Renal pelvis (tissue), 4 donors: ENCODE measurements around the gene FLT1. TPM values are rescaled to one million over a fixed set of nuclear protein-coding genes. Genes with fewer than 3 reads are reported as not detected.
A peak's percentile ranks its signal among the peaks of the same experiment; 100 is the strongest.

ENCODE experiments used
- DNase-seq: peaks from one replicate; pipeline ENCODE4 v3.0.0-alpha.2; 2013
- polyA plus RNA-seq, 3 donors: library from polyadenylated mRNA; unstranded; fragments of 120-200 nt; gene quantifications; one replicate each; pipeline ENCODE4 v1.2.1, GENCODE V29; 2013; ENCODE audit not compliant: insufficient read length in 3 of 3

The FLT1 gene
- polyA plus RNA-seq, 3 donors, result 34.4 to 37.2 (median 35.1) TPM

DNA sequence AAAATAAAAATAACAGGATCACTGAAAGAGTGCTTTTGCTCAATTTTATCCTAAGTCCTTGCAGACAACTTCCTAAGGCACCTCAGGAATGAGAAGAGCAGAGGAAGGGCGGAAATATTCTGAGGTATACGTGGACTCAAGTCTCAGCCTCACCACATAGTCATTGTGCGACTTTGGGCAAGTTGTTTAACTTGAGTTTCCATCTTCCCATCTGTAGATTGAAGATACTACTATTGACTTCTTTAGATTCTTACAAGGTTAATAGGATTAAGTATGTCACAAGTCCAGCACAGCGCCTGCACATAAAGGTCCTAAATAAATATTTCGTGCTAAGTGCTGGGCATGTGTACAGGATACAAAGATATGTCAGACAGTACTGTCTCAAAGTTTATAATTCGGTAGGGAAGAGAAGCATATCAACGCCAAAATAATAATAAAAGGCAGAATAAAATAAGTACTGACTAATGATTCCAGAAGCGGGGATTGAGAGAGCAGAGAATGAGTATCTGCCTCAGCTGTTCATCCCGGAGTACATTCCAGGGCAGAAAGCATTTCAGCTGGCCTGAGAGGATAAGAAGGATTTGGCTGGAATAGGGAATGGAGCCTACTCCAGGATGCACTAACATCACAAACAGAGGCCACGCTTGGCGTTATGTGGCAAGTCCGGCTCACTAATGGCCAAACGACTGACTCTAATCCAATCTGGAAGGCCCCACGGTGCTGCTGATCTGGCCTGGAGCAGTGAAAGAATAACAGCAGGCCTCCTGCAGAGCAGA lies 139.7 kb downstream of the FLT1 start:
- no peak for DNase-seq

DNA sequence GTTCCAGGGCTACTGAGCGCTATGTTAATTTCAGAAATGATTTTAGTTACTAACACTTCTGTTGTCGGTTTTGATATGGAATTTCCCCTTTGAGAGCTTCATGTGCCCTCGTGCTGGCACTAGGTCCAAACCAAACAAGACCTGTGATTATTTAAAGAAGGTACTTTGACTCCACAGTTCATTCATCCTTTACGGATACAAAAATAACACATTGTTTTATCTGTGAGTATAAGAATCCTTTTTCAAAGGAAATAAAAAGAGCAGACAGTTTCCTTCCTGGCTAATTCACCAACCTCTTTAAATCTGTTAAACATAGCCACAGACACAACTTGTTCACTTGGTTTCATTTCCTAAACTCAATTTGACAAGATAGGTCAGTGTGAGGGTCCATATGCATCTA lies 141.2 kb downstream of the FLT1 start:
- no peak for DNase-seq

DNA sequence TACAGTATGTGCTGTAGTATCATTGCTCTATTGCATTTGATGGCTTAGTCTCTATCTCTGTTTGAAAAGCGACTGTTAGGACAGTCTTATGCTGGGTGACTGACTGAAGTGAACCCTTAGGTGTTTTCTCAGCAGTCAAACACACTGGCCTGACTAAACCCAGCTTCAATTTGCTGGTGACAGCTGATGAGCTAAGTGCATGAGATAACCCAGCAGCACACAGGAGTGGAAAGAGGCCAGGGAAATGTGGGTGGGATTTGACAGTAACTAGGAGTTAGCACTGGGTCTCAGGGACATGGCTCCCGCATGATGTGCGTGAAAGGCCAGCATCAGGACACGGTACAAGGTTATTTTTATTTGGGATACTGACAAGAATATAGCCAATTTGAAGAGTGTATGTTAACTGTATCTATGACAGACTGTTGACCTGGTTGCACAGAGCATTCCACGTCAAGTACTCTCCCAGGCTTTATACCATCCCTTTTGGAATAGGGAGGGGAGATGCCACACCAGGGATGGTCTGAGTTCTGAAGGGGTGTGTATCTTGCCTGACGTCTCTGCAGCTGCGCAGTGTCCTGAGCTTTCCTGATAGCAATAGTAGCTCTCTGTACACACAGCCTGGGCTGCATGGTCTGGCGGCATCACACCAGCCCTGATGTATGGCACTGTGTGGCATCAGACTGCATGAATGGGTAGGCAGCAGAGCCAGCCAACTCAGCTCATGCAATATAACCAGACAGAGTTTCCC lies 144.8 kb downstream of the FLT1 start:
- no peak for DNase-seq

DNA sequence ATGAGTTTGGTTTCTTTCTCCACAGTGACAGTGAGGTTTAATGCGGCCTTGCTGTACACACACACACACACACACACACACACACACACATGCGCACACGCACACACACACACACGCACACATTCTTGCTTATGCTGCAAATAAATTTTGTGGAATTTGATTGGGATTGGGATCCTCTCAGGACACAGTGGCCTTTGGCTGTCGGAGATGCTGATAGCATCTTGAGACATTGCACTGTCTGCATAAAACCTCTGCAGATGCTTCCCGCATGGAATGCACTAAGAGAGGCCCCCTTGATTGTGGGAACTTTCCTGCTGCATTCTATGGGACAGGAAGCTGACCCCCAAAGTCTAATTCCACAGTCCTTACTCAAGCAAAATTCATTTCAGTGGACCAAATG lies 145.6 kb downstream of the FLT1 start:
- no peak for DNase-seq

DNA sequence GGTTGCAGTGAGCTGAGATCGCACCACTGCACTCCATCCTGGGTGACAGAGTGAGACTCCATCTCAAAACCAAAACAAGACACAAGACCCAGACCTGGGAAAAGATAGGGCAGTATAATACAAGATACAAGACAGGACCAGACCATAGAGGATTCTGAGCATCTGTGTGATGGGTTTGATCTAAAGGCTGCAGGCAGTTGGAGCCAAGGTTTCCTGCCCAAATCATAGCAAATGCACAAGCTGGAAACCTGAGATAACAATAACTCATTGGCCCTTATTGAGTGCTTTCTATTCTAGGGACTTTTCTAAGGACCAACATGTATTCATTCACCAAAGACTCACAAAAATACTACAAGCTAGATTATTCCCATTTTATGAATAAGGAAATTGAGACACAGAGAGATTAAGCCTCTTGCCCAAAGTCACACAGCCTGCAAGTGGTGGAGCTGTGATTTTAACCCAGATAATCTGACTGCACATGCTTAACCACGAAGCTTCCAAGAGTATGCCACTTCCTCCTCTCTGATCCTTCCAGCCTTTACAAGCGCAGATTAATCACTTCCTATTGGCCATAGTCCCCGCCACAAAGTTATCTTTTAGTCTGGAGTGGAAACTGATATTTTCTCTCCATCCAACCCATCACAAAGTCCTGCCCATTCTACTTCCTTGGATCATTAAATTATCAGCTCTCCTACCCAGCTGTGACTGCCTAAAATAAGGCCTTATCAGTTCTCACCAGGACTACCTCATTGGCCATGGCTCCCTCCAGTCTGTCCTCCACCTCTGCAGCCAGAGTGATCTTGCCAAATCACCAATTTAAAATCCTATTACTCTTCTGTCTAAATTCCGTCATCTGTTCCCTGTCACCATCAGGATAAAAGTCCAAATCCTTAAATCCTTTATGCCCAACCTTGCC lies 147.2 kb downstream of the FLT1 start:
- no peak for DNase-seq

DNA sequence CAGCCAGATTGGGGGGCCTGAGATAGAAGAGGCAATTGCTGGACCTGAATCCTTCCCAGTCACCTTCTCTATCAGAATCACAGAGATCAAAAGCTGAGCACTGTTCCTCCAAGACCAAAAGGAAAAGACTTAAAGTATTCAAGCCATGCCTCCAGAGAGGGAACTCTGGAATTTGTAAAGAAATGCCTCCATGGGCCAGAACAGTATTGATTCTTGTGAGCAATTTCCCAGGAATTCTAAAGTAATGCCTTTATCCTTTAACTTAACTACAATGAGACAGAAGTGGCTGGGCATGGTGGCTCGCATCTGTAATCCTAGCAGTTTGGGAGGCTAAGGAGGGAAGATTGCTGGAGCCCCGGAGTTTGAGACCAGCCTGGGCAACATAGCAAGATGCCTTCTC lies 148.8 kb downstream of the FLT1 start:
- no peak for DNase-seq

DNA sequence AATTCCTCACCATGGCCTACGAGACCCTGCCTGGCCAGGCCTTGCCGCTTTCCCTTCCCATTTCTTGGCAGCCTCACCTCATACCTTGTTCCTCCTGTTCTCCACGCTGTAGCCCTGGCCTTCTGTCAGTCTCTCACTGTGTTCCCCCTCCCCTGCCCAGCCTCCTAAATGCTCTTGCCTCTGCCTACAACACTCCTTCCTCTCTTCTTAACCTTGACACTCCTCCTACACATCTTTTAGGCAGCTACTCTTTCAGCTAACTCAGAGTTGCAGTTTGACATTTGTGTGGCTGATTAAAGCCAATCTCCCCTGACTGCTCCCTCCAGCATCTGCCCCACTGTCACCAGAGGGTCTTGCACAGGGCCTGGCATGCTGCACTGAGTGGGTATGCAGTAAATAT lies 150.8 kb downstream of the FLT1 start:
- DNase-seq, result no peak

DNA sequence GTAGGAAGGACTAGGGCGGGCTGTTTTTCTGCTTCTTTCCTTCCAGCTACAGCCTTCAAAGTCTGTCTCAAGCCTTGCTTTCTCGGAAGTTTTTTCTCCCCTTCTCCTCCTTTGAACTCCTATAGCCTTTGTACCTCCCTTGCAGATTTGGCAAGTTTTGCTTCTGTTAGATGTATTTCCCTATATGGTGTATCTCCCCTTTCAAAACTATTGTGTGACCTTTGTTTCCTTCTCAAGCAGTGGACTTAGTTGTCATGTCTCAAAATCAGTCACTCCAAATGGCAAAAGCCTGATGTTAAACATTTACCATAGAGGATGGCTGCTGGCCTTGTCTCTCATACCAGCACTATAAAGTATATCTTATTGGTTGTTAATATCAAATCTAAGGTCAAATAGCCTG lies 152.7 kb downstream of the FLT1 start:
- no peak for DNase-seq

DNA sequence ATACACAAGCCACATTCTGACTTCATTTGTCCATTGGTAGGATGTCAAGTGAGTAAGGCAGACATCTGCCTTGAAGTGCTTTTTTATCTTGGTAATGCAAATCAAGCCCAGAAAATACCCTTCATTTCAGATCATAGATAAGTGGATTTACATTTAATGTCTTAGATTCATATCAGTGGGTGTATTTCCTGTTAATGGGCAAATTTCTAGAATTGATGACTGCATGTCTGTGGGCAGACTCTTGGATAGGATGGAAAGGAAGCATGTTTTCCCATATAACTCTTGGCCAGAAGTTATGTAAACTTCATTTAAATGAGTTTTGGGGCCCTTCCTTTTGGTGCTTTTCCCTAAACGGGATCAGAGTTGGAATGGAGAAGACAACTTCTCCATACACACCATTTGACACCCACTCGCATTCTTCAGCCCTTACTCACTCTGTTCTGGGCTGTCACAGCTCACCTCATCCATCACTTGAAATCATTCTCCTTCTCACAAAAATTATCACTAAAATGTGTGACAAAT lies 154.6 kb downstream of the FLT1 start:
- no peak for DNase-seq

DNA sequence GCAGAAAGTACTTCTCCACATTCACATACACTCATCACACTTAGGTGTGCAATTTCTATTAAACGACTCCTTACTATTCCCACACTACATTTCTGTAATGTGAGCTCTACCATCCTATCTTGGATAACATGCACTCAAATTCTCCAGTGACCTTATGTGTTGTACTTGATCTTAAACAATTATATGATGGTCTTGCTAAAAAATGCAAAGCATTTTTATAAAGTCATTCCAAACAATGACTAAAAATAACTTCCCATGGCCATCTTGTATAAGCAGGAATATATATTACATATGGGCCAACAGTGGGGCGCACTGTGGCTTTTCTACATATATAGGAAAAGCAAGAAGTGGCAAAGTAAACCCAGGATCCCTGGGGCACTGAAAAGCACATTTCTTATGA lies 155.5 kb downstream of the FLT1 start:
- DNase-seq, result no peak

DNA sequence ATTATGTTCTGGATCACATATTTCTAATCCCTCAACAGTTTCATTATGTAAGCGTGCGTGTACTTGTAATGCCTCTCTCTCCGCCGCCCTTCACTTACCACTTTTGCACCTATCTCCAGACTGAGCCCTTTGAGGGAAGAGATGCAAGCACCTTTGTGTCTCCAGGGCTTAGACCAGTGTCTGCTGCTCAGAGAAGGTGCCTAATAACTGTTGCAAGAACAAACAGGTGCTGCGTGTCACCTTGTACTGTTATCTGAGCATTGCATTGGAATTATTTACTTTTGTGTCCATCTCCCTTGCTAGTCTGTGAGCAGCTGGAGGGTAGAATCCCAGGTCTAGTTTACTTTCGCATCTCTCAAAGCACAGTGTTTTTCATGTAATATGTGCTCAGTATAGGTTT lies 156.2 kb downstream of the FLT1 start:
- no peak for DNase-seq

DNA sequence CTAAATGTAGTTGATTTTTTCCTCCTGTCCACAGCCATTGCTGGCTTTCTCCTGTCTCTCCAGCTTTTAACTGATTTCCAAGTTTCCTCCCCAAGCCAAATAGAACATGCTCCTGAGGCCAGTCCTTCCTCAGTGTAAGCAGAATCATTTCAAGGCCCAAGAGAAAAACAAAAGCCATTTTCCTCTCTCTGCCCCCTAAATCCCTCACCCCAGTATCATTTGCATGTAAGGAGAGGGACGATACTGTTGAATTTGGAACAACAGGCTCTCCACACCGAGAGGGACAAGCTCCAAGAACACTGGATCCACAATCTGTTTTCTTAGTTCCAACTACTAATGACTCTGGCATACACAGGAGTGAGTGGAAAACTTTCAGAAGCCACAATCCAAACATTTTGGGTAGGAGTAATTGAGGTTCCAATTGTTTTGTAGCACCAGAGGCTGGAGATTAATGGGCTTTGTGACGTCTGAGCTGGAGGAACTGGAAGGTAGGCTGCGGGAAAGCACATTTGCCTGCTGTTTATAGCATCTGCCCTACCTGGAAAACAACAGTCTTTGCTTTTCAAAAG lies 156.8 kb downstream of the FLT1 start:
- DNase-seq, result no peak

DNA sequence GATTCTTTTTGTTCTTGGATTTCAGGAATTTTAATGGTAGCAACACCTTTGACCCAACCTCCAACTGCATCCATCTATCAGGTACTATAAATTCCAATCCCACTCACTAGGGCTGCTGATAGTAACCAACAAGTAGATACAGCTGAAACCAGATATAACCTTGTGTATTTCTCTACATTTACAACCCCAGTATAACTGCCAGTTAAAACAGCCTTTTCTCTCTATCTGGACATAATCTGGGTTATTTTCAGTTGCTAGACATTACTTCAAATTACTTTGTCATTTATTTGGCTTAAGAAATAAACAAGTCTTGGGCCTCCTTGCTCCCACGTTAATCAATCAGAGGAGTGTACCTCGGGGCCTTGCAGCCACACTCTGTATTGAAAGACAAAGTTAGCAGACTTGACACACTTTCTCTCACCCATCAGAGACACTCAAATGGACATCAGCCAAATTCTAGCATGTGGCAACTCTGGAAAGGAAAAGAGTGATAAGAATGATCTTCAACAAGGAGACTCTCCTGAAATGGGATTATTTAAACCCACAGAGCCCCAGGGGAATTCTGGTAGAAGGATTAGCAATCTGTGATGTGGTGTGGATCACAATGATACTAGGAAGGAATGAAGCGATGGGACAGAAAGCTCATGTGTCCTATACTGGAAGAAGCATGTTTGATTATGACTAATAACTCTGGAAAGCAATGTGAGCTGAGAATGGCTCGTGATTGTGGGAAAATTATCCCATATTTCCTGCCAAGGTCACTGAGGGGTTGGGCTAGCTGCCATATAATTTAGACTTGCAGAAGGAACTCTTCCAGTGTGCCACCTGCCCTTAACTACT lies 157.5 kb downstream of the FLT1 start:
- peak; percentile 58 for DNase-seq

DNA sequence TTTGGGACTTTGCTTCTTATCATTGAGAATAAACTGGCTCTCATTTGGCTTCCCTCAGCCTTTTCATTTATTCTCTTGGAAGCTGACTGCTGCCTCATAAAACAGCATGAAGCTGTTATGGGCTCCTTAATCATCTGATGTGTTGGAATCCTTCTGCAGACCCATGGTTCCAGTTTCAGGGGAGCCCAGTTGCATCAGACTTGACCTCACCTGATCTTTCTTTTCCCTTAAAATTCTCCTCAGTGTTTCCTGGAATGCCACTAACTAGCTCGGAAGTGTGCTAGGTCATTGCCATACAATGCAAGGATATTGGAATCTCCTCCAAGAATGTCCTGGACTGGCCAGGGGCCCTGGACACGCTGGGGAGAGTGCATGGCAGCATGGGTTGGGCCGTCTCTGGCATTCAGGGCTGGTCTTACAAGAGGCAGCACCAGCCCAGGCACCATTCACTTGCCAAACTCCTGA lies 158.7 kb downstream of the FLT1 start:
- DNase-seq, result no peak

DNA sequence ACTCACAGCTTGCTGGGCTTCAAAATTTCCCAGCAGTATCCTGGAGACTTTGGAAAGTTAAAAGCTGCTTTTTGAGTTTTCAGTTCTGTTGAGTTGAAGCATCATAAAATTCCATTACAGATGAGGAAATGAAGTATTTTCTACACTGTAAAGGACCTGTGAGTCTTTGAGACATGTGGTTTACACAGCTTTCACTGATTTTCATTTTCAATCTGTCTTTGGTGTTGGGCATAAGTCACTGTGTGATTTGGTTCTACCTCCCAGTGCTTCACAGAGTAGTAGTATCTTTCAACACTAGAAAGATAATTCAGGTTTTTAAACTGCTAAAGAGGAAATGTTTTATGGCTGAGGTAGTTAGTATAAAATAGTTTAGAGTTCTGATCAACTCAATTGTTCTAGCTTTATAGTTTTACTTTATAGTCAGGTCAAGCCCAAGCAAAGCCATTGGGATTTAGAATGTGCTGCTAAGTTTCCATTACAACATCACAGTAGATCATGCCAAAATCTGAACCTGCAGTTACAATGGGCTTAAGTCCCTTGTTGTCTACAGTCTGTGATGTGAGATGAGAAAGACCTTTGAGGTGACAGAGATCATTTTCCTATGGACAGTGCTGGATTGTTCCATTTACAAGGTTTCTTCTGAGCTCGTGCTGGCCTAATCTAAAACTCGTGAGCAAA lies 161.6 kb downstream of the FLT1 start:
- DNase-seq, result no peak

DNA sequence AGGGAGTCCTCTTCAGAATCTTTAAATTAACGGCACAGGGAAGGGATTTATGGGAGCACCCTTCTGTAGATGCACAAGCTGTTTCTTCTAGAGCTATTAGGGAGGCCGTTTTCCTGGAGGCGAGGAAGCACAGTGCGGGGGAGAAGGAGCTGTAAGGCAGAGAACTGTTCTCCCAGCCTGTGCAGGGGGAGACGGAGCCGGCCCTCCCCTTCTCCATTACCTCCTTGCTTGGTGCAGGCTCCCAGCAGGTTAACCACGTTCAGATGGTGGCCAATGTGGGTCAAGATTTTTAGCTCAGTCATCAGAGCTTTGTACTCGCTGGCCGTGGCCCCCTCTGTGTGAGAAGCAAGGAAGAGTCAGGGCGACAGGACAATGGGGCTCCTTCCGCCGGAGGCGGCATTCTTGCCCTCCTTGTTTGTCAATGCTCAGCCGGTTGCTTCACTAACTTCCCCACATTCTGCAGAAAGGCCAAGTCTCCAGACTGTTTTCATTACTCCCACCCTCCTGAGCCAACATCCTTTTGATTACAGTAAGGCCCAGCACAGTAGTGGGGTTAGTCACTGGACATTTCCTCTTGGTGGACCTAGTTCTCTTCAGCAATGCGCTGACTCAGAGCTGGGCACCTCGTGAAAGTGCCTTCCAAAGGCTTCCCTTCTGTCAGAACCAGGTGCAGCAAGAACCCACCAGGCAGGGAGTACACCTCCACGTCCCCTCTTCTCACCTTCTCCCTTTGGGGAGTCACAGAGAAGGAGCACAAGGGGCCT lies 165.4 kb downstream of the FLT1 start:
- DNase-seq, result no peak

DNA sequence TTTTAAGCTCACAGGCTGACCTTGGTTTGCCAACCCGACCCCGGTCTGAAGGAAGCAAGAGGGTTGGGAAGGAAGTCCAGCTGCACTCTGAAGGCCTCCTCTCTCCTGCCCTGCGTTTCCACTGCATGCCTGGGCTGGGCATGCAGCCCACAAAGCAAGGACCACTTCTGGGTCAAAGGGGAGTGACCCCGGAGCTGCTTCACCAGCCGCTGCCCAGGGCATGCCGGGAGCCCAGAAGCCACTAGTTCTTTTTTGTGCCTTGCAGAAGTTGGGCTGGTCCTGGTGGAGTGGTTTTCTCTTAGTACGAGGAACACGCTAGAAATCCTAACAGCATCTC lies 166.7 kb downstream of the FLT1 start:
- no peak for DNase-seq

DNA sequence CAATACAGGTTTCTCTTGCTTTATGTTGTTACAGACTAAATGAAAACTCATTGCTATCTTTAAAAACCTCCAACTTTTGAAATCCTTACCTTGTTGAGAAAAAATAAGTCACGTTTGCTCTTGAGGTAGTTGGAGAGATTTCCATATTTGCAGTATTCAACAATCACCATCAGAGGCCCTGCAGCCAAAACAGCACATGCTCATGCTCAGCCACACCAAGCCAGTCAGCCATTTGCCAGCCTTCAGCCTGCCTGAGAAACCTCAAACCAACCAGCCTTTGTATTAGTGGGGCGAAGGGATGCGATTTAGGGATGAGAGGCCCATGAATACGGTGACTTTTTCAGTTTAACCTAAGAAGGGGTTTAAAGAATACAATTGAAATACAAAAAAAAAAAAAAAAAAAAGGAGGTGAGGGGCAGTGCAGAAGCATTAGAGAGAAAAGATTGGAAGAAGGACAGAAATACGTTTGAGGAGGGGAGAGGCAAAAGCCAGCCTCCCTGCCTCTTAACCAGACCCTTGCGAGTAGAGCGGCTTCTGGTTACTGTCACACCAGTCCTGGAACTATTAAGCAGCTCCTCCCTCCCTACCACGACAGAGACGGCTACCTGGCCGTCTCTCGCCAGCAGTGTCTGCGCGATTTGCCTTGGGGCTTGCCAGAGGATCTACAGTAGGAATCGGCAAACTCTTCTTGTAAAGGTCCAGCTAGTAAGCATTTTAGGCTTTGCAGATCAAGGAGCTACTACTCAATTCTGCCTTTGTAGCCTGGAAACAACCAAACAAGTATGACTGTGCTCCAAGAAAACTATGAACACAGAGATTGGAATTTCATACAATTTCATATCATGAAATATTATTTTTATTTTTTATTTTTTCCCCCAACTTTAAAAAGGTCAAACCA lies 167.3 kb downstream of the FLT1 start:
- DNase-seq, result no peak
